ENCODE data around the gene NRL.

Gene NRL

GRCh38 chr14:24096545-24097181, 18.1 kb downstream of the NRL start:
- H3K4me3 ChIP-seq (ENCODE audit: low read length in 2 of 2) = no peak overlapping the region
- peaks cover 0 to 2% of the 10 kb centered on the region in 2 donors for H3K36me3 ChIP-seq (ENCODE audit: control insufficient read depth in 2 of 2, insufficient read depth in 2 of 2, low read length in 2 of 2)
- H3K27ac ChIP-seq (ENCODE audit: low read length) = no peak overlapping the region
- no peak overlapping the region for H3K9ac ChIP-seq (ENCODE audit: low read length in 2 of 2)
- no peaks in the 10 kb centered on the region for H3K27me3 ChIP-seq (ENCODE audit: control insufficient read depth in 1 of 2, insufficient read depth in 2 of 2, low read length in 2 of 2)
- H3K9me3 ChIP-seq (ENCODE audit: control insufficient read depth in 2 of 2, low read length in 2 of 2) = no peaks in the 10 kb centered on the region
- peaks cover 19% of the 10 kb centered on the region for H3K4me1 ChIP-seq (ENCODE audit: control insufficient read depth, insufficient read depth, low read length)

- Histone ChIP-seq H3K36me3 (ENCODE audit: control insufficient read depth in 2 of 2, insufficient read depth in 2 of 2, low read length in 2 of 2) (peaks cover 0 to 2% of the 10 kb centered on the region in 2 donors), H3K4me3 (ENCODE audit: low read length in 2 of 2) (peak overlapping the region; percentile 82 to 84), H3K9ac (ENCODE audit: low read length in 2 of 2) (peak overlapping the region; percentile 68 to 80), H3K9me3 (ENCODE audit: control insufficient read depth in 2 of 2, low read length in 2 of 2) (no peaks in the 10 kb centered on the region), H3K4me1 (ENCODE audit: control insufficient read depth, insufficient read depth, low read length) (peaks cover 19% of the 10 kb centered on the region), H3K27ac (ENCODE audit: low read length) (peak overlapping the region; percentile 58), H3K27me3 (ENCODE audit: control insufficient read depth in 1 of 2, insufficient read depth in 2 of 2, low read length in 2 of 2) (no peaks in the 10 kb centered on the region)
Observed at GRCh38 chr14:24095271-24096068, 19.3 kb downstream of the NRL start.

GRCh38 chr14:24094841-24095270, 19.9 kb downstream of the NRL start:
- Histone ChIP-seq H3K27me3 (ENCODE audit: control insufficient read depth in 1 of 2, insufficient read depth in 2 of 2, low read length in 2 of 2) (no peaks in the 10 kb centered on the region), H3K27ac (ENCODE audit: low read length) (peak overlapping the region; percentile 58), H3K36me3 (ENCODE audit: control insufficient read depth in 2 of 2, insufficient read depth in 2 of 2, low read length in 2 of 2) (peaks cover 0 to 2% of the 10 kb centered on the region in 2 donors), H3K4me1 (ENCODE audit: control insufficient read depth, insufficient read depth, low read length) (peaks cover 19% of the 10 kb centered on the region), H3K9me3 (ENCODE audit: control insufficient read depth in 2 of 2, low read length in 2 of 2) (no peaks in the 10 kb centered on the region), H3K9ac (ENCODE audit: low read length in 2 of 2) (peak overlapping the region; percentile 68 to 80), H3K4me3 (ENCODE audit: low read length in 2 of 2) (peak overlapping the region; percentile 82 to 84)

GRCh38 chr14:24093901-24094840, 20.6 kb downstream of the NRL start, which contains the start of gene PCK2:
TSS of gene PCK2 (plus strand) at chr14:24094311. CDS start at chr14:24094406, 95 bp downstream.
- Histone ChIP-seq H3K9me3 (ENCODE audit: control insufficient read depth in 2 of 2, low read length in 2 of 2) (no peaks in the 10 kb centered on the region), H3K36me3 (ENCODE audit: control insufficient read depth in 2 of 2, insufficient read depth in 2 of 2, low read length in 2 of 2) (no peaks in the 10 kb centered on the region), H3K9ac (ENCODE audit: low read length in 2 of 2) (peak within 1 kb of the TSS; percentile 68 to 80), H3K4me3 (ENCODE audit: low read length in 2 of 2) (peak within 1 kb of the TSS; percentile 82 to 84), H3K27ac (ENCODE audit: low read length) (peak within 1 kb of the TSS; percentile 70), H3K27me3 (ENCODE audit: control insufficient read depth in 1 of 2, insufficient read depth in 2 of 2, low read length in 2 of 2) (no peaks in the 10 kb centered on the region), H3K4me1 (ENCODE audit: control insufficient read depth, insufficient read depth, low read length) (peaks cover 19% of the 10 kb centered on the region)

GRCh38 chr14:24093207-24093900, 21.4 kb downstream of the NRL start:
- no peaks in the 10 kb centered on the region for H3K36me3 ChIP-seq (ENCODE audit: control insufficient read depth in 2 of 2, insufficient read depth in 2 of 2, low read length in 2 of 2)
- peak overlapping the region; percentile 58 to 68 for H3K9ac ChIP-seq (ENCODE audit: low read length in 2 of 2)
- H3K4me1 ChIP-seq (ENCODE audit: control insufficient read depth, insufficient read depth, low read length) = peaks cover 19% of the 10 kb centered on the region
- H3K27ac ChIP-seq (ENCODE audit: low read length) = peak overlapping the region; percentile 70
- H3K27me3 ChIP-seq (ENCODE audit: control insufficient read depth in 1 of 2, insufficient read depth in 2 of 2, low read length in 2 of 2) = no peaks in the 10 kb centered on the region
- H3K9me3 ChIP-seq (ENCODE audit: control insufficient read depth in 2 of 2, low read length in 2 of 2) = no peaks in the 10 kb centered on the region
- peak overlapping the region; percentile 82 to 84 for H3K4me3 ChIP-seq (ENCODE audit: low read length in 2 of 2)

GRCh38 chr14:24092505-24093206, 22.1 kb downstream of the NRL start:
- no peak overlapping the region for H3K27ac ChIP-seq (ENCODE audit: low read length)
- no peaks in the 10 kb centered on the region for H3K27me3 ChIP-seq (ENCODE audit: control insufficient read depth in 1 of 2, insufficient read depth in 2 of 2, low read length in 2 of 2)
- H3K36me3 ChIP-seq (ENCODE audit: control insufficient read depth in 2 of 2, insufficient read depth in 2 of 2, low read length in 2 of 2) = no peaks in the 10 kb centered on the region
- no peak overlapping the region for H3K9ac ChIP-seq (ENCODE audit: low read length in 2 of 2)
- H3K9me3 ChIP-seq (ENCODE audit: control insufficient read depth in 2 of 2, low read length in 2 of 2) = no peaks in the 10 kb centered on the region
- H3K4me3 ChIP-seq (ENCODE audit: low read length in 2 of 2) = no peak overlapping the region
- H3K4me1 ChIP-seq (ENCODE audit: control insufficient read depth, insufficient read depth, low read length) = peaks cover 19% of the 10 kb centered on the region

- peaks cover 19% of the 10 kb centered on the region for H3K4me1 ChIP-seq (ENCODE audit: control insufficient read depth, insufficient read depth, low read length)
- no peak overlapping the region for H3K27ac ChIP-seq (ENCODE audit: low read length)
- no peaks in the 10 kb centered on the region for H3K36me3 ChIP-seq (ENCODE audit: control insufficient read depth in 2 of 2, insufficient read depth in 2 of 2, low read length in 2 of 2)
- H3K4me3 ChIP-seq (ENCODE audit: low read length in 2 of 2) = no peak overlapping the region
- H3K9me3 ChIP-seq (ENCODE audit: control insufficient read depth in 2 of 2, low read length in 2 of 2) = no peaks in the 10 kb centered on the region
- no peak overlapping the region for H3K9ac ChIP-seq (ENCODE audit: low read length in 2 of 2)
- no peaks in the 10 kb centered on the region for H3K27me3 ChIP-seq (ENCODE audit: control insufficient read depth in 1 of 2, insufficient read depth in 2 of 2, low read length in 2 of 2)
Observed at GRCh38 chr14:24092110-24092504, 22.6 kb downstream of the NRL start.

- H3K4me1 ChIP-seq (ENCODE audit: control insufficient read depth, insufficient read depth, low read length) = peaks cover 12% of the 10 kb centered on the region
- H3K4me3 ChIP-seq (ENCODE audit: low read length in 2 of 2) = no peak overlapping the region
- no peak overlapping the region for H3K9ac ChIP-seq (ENCODE audit: low read length in 2 of 2)
- no peak overlapping the region for H3K27ac ChIP-seq (ENCODE audit: low read length)
- no peaks in the 10 kb centered on the region for H3K36me3 ChIP-seq (ENCODE audit: control insufficient read depth in 2 of 2, insufficient read depth in 2 of 2, low read length in 2 of 2)
- no peaks in the 10 kb centered on the region for H3K9me3 ChIP-seq (ENCODE audit: control insufficient read depth in 2 of 2, low read length in 2 of 2)
- no peaks in the 10 kb centered on the region for H3K27me3 ChIP-seq (ENCODE audit: control insufficient read depth in 1 of 2, insufficient read depth in 2 of 2, low read length in 2 of 2)
Observed at GRCh38 chr14:24089890-24090289, 24.9 kb downstream of the NRL start.

GRCh38 chr14:24088095-24088494, 26.7 kb downstream of the NRL start:
- Histone ChIP-seq H3K9ac (ENCODE audit: low read length in 2 of 2) (no peak overlapping the region), H3K27me3 (ENCODE audit: control insufficient read depth in 1 of 2, insufficient read depth in 2 of 2, low read length in 2 of 2) (no peaks in the 10 kb centered on the region), H3K36me3 (ENCODE audit: control insufficient read depth in 2 of 2, insufficient read depth in 2 of 2, low read length in 2 of 2) (no peaks in the 10 kb centered on the region), H3K4me1 (ENCODE audit: control insufficient read depth, insufficient read depth, low read length) (peaks cover 2% of the 10 kb centered on the region), H3K9me3 (ENCODE audit: control insufficient read depth in 2 of 2, low read length in 2 of 2) (no peaks in the 10 kb centered on the region), H3K27ac (ENCODE audit: low read length) (no peak overlapping the region), H3K4me3 (ENCODE audit: low read length in 2 of 2) (no peak overlapping the region)
